ENCODE data around the gene FAM50B.

GRCh38 chr6:3891883-3892282, 42.7 kb downstream of the FAM50B start:
- TF ChIP-seq CTCF (IDR thresholded peaks at IDR 0.05; ENCODE audit: low read depth, low read length, missing input control): no peak
- TF ChIP-seq JUND (IDR thresholded peaks at IDR 0.05): no peak
- TF ChIP-seq YY1 (IDR thresholded peaks at IDR 0.05): no peak
- no peak for TF ChIP-seq RAD21 (IDR thresholded peaks at IDR 0.05)
- TF ChIP-seq GABPA (IDR thresholded peaks at IDR 0.05 in 1 of 2, conservative IDR thresholded peaks at IDR 0.05 in 1 of 2): no peak
- no peak for TF ChIP-seq ZBTB33 (IDR thresholded peaks at IDR 0.05)
